ENCODE results near the gene AKAP6. TPM values are rescaled to one million over a fixed set of nuclear protein-coding genes. Genes with fewer than 3 reads are reported as not detected.

Gene AKAP6
- total and polyA plus RNA-seq, 2 experiments from 2014 or later, result 0.38 to 0.42 TPM

- Histone ChIP-seq H3K4me1 (ENCODE audit: insufficient read depth) (no peaks in the 10 kb centered on the region), H3K27me3 (ENCODE audit: insufficient read depth) (no peaks in the 10 kb centered on the region), H3K36me3 (ENCODE audit: insufficient read depth) (no peaks in the 10 kb centered on the region), H2AFZ (no peak overlapping the region), H3K27ac (ENCODE audit: low read depth) (no peak overlapping the region), H3K79me2 (replicated peaks; ENCODE audit: insufficient read depth) (no peaks in the 10 kb centered on the region), H4K20me1 (replicated peaks; ENCODE audit: insufficient read depth) (no peaks in the 10 kb centered on the region), H3K9me2 (ENCODE audit: insufficient read depth) (no peaks in the 10 kb centered on the region), H3K4me3 (no peak overlapping the region), H3K4me2 (no peak overlapping the region), H3F3A (replicated peaks; ENCODE audit: low read depth) (no peaks in the 10 kb centered on the region)
- Mint-ChIP-seq H3K9me3 (peaks cover 15% of the 10 kb centered on the region; the same call in 2 of the 3 replicates), H3K36me3 (ENCODE audit: low read depth) (peaks cover 2% of the 10 kb centered on the region; the same call in 1 of the 3 replicates), H3K4me1 (no peaks in the 10 kb centered on the region), H3K4me3 (no peak overlapping the region), H3K27me3 (ENCODE audit: insufficient read depth, low read depth, poor library complexity) (no peaks in the 10 kb centered on the region), H3K27ac (no peak overlapping the region)
- DNase-seq (ENCODE audit: low spot score), result no peak
- TF ChIP-seq CTCF (conservative IDR thresholded peaks at IDR 0.05; ENCODE audit: low read depth in 2 of 2) (peak in 1 of 2 experiments; percentile 59; a peak in 3 of 4 replicates), ETS1 (IDR thresholded peaks at IDR 0.05) (no peak)
- no peak for ATAC-seq
Observed at GRCh38 chr14:32513571-32514009, 184.5 kb downstream of the AKAP6 start.

- H3K36me3 Mint-ChIP-seq (ENCODE audit: low read depth), result peaks cover 2% of the 10 kb centered on the region; the same call in 1 of the 3 replicates
- Histone ChIP-seq H2AFZ (no peak overlapping the region), H3K36me3 (ENCODE audit: insufficient read depth) (no peaks in the 10 kb centered on the region), H3K27ac (ENCODE audit: low read depth) (no peak overlapping the region), H3K27me3 (ENCODE audit: insufficient read depth) (no peaks in the 10 kb centered on the region), H3K79me2 (replicated peaks; ENCODE audit: insufficient read depth) (no peaks in the 10 kb centered on the region), H3F3A (replicated peaks; ENCODE audit: low read depth) (no peaks in the 10 kb centered on the region), H3K4me3 (no peak overlapping the region), H3K9me2 (ENCODE audit: insufficient read depth) (no peaks in the 10 kb centered on the region), H3K4me1 (ENCODE audit: insufficient read depth) (no peaks in the 10 kb centered on the region), H4K20me1 (replicated peaks; ENCODE audit: insufficient read depth) (no peaks in the 10 kb centered on the region), H3K4me2 (no peak overlapping the region)
- no peaks in the 10 kb centered on the region for H3K4me1 Mint-ChIP-seq
- DNase-seq (ENCODE audit: low spot score) (no peak), ATAC-seq (no peak)
- H3K27ac Mint-ChIP-seq, result no peak overlapping the region
- H3K27me3 Mint-ChIP-seq (ENCODE audit: insufficient read depth, low read depth, poor library complexity), result no peaks in the 10 kb centered on the region
- peaks cover 18% of the 10 kb centered on the region for H3K9me3 Mint-ChIP-seq
- no peak overlapping the region for H3K4me3 Mint-ChIP-seq
- no peak for TF ChIP-seq JUNB (IDR thresholded peaks at IDR 0.05; ENCODE audit: unreplicated experiment)
- TF ChIP-seq REST (IDR thresholded peaks at IDR 0.05; ENCODE audit: unreplicated experiment), result no peak
- TF ChIP-seq CTCF (conservative IDR thresholded peaks at IDR 0.05; ENCODE audit: low read depth in 2 of 2), result no peak
- TF ChIP-seq ZNF114 (CRISPR knock-in tag; IDR thresholded peaks at IDR 0.05), result no peak
- no peak for TF ChIP-seq EZH2 (IDR thresholded peaks at IDR 0.05; ENCODE audit: low read depth, unreplicated experiment)
- TF ChIP-seq ETS1 (IDR thresholded peaks at IDR 0.05), result no peak
- no peak for TF ChIP-seq NANOG (IDR thresholded peaks at IDR 0.05; ENCODE audit: borderline replicate concordance)
Observed at GRCh38 chr14:32514236-32514635, 185.1 kb downstream of the AKAP6 start.

Data from GM23338 (cell line).